GM18508 (cell line): ENCODE data around the gene CD47.
A peak's percentile ranks its signal among the peaks of the same experiment; 100 is the strongest.

ENCODE experiments used
- ATAC-seq: cut with Tn5 transposase; IDR thresholded peaks from one replicate; pipeline ENCODE4 v1.9.1; 2021; ENCODE audit warnings: moderate number of reproducible peaks; ENCODE audit not compliant: insufficient read depth, unreplicated experiment

CD47 gene

GRCh38 chr3:108090701-108091497 is at the start of gene CD47:
CD47 (minus strand) TSS chr3:108091031; CDS start chr3:108090908, 123 bp downstream.
- no peak for ATAC-seq

- no peak for ATAC-seq
Measured at GRCh38 chr3:108137460-108137814, 46.6 kb upstream of the CD47 start.

GRCh38 chr3:108136561-108137459 is 46.0 kb upstream of the CD47 start:
- no peak for ATAC-seq

- ATAC-seq: peak; percentile 49
Measured at GRCh38 chr3:108134555-108134880, 43.7 kb upstream of the CD47 start.

- ATAC-seq: peak; percentile 16
Measured at GRCh38 chr3:108133858-108134554, 43.2 kb upstream of the CD47 start.

GRCh38 chr3:108133048-108133369 is 42.2 kb upstream of the CD47 start:
- no peak for ATAC-seq

GRCh38 chr3:108131475-108132134 is 40.8 kb upstream of the CD47 start:
- ATAC-seq: no peak

- no peak for ATAC-seq
Measured at GRCh38 chr3:108130701-108131474, 40.1 kb upstream of the CD47 start.

GRCh38 chr3:108130236-108130635 is 39.4 kb upstream of the CD47 start:
- ATAC-seq: no peak

- no peak for ATAC-seq
Measured at GRCh38 chr3:108127301-108127988, 36.6 kb upstream of the CD47 start.

- no peak for ATAC-seq
Measured at GRCh38 chr3:108126348-108126747, 35.5 kb upstream of the CD47 start.

- peak; percentile 42 for ATAC-seq
Measured at GRCh38 chr3:108125550-108126071, 34.8 kb upstream of the CD47 start.

GRCh38 chr3:108125153-108125543 is 34.3 kb upstream of the CD47 start:
- ATAC-seq: no peak

- ATAC-seq: peak; percentile 67
Measured at GRCh38 chr3:108124337-108125152, 33.7 kb upstream of the CD47 start.

- ATAC-seq: no peak
Measured at GRCh38 chr3:108123326-108123725, 32.5 kb upstream of the CD47 start.

GRCh38 chr3:108122276-108122675 is 31.4 kb upstream of the CD47 start:
- no peak for ATAC-seq

- ATAC-seq: no peak
Measured at GRCh38 chr3:108119398-108120104, 28.7 kb upstream of the CD47 start.
